ENCODE results near the gene SDR9C7. TPM values are rescaled to one million over a fixed set of nuclear protein-coding genes. Genes with fewer than 3 reads are reported as not detected.

The SDR9C7 gene
- total and polyA plus RNA-seq, 9 donors = 0.07 to 0.25 (median 0.18) TPM; not detected in 5

- intact Hi-C loops (cut with DNase I) = no loop called here
- H3K4me1 ChIP-seq (ENCODE audit: insufficient read depth) = no peaks in the 10 kb centered on the region
- H3K36me3 ChIP-seq = no peaks in the 10 kb centered on the region
- H3K27me3 ChIP-seq = no peaks in the 10 kb centered on the region
- no peaks in the 10 kb centered on the region for H3K9me3 ChIP-seq
- DNase-seq = no peak
- TF ChIP-seq EP300 (IDR thresholded peaks at IDR 0.05) (no peak), POLR2A (IDR thresholded peaks at IDR 0.05) (no peak)
- TF ChIP-seq, protein P1, sequence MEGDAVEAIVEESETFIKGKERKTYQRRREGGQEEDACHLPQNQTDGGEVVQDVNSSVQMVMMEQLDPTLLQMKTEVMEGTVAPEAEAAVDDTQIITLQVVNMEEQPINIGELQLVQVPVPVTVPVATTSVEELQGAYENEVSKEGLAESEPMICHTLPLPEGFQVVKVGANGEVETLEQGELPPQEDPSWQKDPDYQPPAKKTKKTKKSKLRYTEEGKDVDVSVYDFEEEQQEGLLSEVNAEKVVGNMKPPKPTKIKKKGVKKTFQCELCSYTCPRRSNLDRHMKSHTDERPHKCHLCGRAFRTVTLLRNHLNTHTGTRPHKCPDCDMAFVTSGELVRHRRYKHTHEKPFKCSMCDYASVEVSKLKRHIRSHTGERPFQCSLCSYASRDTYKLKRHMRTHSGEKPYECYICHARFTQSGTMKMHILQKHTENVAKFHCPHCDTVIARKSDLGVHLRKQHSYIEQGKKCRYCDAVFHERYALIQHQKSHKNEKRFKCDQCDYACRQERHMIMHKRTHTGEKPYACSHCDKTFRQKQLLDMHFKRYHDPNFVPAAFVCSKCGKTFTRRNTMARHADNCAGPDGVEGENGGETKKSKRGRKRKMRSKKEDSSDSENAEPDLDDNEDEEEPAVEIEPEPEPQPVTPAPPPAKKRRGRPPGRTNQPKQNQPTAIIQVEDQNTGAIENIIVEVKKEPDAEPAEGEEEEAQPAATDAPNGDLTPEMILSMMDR (IDR thresholded peaks at IDR 0.05) = no peak
- H3K27ac ChIP-seq = no peak overlapping the region
- WGBS, 3 donors = 54 to 78% (median 60%) methylated on average over 5 of the region's 5 CpGs
- H3K4me3 ChIP-seq = no peak overlapping the region
These were observed 2.1 kb downstream of the SDR9C7 start for GRCh38 chr12:56932146-56932545.

DNA sequence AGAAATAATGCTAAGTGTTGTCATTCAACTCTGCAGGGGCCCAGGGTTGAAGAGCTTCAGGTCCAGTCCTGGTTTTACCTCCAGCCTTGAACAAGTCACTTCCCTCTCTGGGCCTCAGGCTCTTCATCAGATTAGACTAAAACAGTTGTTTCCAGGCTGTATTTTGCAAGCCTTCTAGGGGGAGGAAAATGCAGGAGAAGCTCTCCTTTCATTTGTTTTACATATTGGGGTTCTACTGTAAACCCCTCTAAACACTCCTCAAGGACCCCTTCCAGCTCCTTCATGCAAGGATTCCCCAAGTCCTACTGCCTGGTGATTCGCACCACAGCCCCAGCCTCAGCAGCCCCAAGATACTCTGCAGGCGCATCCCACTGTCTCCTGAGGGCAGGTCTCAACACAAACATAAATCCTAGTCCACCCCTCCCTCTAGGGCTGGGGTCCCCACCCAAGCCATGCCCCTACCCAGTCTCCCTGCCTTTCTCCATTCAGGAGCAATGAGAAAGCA is 2.7 kb downstream of the SDR9C7 start:
- no peak overlapping the region for H3K4me3 ChIP-seq
- H3K4me1 ChIP-seq (ENCODE audit: insufficient read depth) = no peaks in the 10 kb centered on the region
- H3K27me3 ChIP-seq = no peaks in the 10 kb centered on the region
- DNase-seq = no peak
- H3K36me3 ChIP-seq = no peaks in the 10 kb centered on the region
- H3K9me3 ChIP-seq = no peaks in the 10 kb centered on the region
- H3K27ac ChIP-seq = no peak overlapping the region
- WGBS, 3 donors = 64 to 83% (median 82%) methylated on average over 2 of the region's 2 CpGs
- intact Hi-C loops (cut with DNase I) = no loop called here
- TF ChIP-seq, protein P1 (IDR thresholded peaks at IDR 0.05) = no peak
- TF ChIP-seq POLR2A (IDR thresholded peaks at IDR 0.05) (no peak), EP300 (IDR thresholded peaks at IDR 0.05) (no peak)

DNA sequence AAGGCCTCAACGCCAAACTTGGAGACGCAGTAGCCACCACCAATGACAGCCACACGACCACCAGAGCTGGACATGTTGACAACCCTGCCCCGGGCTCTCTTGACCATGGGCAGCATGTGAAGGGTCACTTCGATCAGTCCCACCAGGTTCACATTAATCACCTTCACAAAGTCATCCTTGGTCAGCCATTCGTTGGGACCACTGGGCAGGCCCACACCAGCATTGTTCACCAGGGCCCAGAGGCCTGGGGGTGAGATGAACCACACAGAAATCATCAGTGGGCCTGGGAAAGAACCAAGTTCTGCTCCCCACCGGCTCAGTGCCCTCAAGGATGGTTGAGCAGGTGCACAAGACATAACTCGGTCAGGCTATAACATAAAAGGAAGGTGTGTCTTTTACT is 4.0 kb downstream of the SDR9C7 start:
- H3K9me3 ChIP-seq = no peaks in the 10 kb centered on the region
- no peak overlapping the region for H3K27ac ChIP-seq
- H3K27me3 ChIP-seq = no peaks in the 10 kb centered on the region
- H3K36me3 ChIP-seq = no peaks in the 10 kb centered on the region
- TF ChIP-seq POLR2A (IDR thresholded peaks at IDR 0.05) (no peak), EP300 (IDR thresholded peaks at IDR 0.05) (no peak)
- TF ChIP-seq, protein P1 (IDR thresholded peaks at IDR 0.05) = no peak
- WGBS, 3 donors = 93% methylated on average over 8 of the region's 8 CpGs
- no peak for DNase-seq
- H3K4me1 ChIP-seq (ENCODE audit: insufficient read depth) = no peaks in the 10 kb centered on the region
- no peak overlapping the region for H3K4me3 ChIP-seq
- intact Hi-C loops (cut with DNase I) = no loop called here

- no peaks in the 10 kb centered on the region for H3K36me3 ChIP-seq
- H3K4me1 ChIP-seq (ENCODE audit: insufficient read depth) = no peaks in the 10 kb centered on the region
- DNase-seq = no peak
- H3K4me3 ChIP-seq = no peak overlapping the region
- H3K27me3 ChIP-seq = no peaks in the 10 kb centered on the region
- TF ChIP-seq, protein P1 (IDR thresholded peaks at IDR 0.05) = no peak
- TF ChIP-seq POLR2A (IDR thresholded peaks at IDR 0.05) (no peak), EP300 (IDR thresholded peaks at IDR 0.05) (no peak)
- no peaks in the 10 kb centered on the region for H3K9me3 ChIP-seq
- WGBS, 3 donors = 92 to 96% (median 92%) methylated on average over 4 of the region's 4 CpGs
- no peak overlapping the region for H3K27ac ChIP-seq
- intact Hi-C loops (cut with DNase I) = no loop called here
These were observed 4.4 kb downstream of the SDR9C7 start for GRCh38 chr12:56929780-56930179.
